HG02970 (cell line): Measurements from ENCODE around the gene DOK6.
"Not testable (repeated sequence)": the region's sequence is repeated elsewhere in the genome, so short reads cannot be mapped to it uniquely, and the experiment has no call there.

Source experiments
- ATAC-seq: cut with Tn5 transposase; IDR thresholded peaks from one replicate; pipeline ENCODE4 v1.9.1; 2021; ENCODE audit warnings: mild to moderate bottlenecking, moderate library complexity, moderate number of reproducible peaks; ENCODE audit not compliant: unreplicated experiment, low FRiP score

Gene DOK6

GRCh38 chr18:69400253-69400975 lies at the start of gene DOK6:
TSS of gene DOK6 (plus strand) at chr18:69400888.
- ATAC-seq: no peak

DNA sequence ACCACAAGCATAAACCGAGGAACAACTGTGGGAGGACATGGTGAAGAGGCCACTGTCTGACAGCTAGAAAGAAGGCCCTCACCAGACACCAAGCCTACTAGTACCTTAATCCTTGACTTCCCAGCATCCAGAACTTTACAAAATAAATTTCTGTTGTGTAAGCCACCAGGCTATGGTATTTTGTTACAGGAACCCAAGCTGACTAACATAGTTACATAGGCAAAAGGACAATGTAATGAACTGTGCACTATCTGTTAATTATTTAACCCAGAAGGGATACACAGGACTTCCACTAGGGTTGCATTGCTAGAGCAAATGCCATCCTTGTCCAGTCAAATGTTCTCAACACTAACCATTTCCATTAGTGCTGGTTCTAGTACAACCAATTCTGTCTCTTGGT lies 47.7 kb upstream of the DOK6 start:
- no peak for ATAC-seq

DNA sequence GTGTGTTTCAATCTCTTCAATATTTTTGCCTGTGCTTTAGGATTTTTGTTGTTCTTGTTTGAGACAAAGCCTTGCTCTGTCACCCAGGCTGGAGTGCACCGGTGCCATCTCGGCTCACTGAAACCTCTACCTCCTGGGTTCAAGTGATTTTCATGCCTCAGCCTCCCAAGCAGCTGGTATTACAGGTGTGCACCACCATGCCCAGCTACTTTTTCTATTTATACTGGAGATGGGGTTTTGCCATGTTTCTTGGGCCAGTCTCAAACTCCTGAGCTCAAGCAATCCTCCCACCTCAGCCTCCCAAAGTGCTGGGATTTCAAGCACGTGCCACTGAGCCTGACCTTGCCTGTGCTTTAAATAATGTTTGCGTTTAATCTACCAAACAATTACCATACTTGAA lies 43.1 kb upstream of the DOK6 start:
- ATAC-seq: no peak

DNA sequence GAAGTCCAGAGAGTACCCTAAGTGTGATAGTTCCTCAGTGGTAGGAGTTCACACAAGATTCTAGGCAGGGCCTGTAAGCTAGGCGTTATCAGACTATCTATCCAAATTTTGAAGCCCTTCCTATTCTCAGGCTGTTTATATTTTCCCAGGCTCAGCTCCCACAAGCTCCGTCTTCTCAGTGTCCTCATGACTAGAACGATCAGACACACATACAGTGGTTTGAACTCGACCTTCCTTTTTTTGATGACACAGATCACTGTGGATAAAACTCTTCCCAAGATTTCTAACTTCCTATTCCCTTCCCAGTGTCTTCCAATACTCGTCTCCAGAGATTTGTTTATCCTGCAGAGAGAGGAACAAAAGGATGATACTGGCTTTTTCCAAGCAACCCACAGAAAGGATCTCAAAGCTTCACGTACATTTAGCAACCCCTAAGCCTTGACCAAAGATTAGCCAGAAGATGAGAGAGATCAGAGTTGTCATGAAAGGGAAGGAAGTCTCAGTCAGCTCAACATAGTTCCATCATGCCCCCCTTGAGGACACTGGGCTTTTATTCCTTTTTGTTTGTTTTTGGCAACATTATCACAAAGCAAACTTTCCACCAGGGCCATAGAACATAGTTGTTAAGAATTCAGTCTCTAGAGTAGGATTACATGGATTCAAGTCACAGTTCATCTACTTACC lies 42.3 kb upstream of the DOK6 start:
- ATAC-seq: no peak

GRCh38 chr18:69359768-69360167 lies 40.9 kb upstream of the DOK6 start:
- ATAC-seq: not testable (repeated sequence)

DNA sequence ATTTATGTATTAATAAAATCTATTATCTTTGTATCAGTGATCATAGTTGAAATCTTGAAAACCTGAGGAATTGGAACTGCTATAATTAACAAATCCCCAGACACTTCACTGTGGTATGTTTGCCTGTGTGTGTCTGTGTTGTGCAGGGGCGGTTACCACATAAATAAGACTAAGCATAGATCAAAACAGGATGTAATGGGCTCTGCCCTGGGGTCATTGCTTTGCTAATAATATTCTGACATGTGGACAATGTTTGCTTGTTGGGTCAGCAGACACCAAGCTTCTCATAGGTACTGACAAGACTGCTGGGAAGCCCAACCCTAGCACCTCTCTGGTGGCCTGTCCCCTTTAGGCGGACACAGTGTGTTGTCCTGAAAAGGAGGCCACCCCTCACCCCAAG lies 35.8 kb upstream of the DOK6 start:
- ATAC-seq: no peak

GRCh38 chr18:69365658-69366057 lies 35.0 kb upstream of the DOK6 start:
- ATAC-seq: no peak

GRCh38 chr18:69367104-69367503 lies 33.6 kb upstream of the DOK6 start:
- ATAC-seq: no peak

DNA sequence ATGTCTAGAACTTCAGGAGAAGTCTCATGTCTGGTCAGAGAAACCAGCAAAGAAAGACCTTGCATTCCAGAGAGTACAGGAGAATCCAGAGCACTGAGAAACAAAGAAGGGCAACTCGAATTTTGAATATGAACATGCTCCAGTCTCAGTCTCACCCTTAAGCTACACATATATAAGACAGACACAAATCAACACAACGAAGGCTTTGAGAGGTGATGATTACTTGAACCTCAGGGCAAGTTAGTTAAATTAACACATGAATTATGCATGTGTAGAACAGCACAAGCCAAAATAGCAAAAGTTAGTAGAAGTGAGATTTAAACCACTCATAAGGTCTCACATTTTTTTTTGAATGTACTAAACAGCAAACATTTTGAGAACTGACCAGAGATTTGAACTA lies 29.0 kb upstream of the DOK6 start:
- ATAC-seq: no peak

GRCh38 chr18:69380324-69380723 lies 20.4 kb upstream of the DOK6 start:
- no peak for ATAC-seq

GRCh38 chr18:69383186-69383585 lies 17.5 kb upstream of the DOK6 start:
- no peak for ATAC-seq

DNA sequence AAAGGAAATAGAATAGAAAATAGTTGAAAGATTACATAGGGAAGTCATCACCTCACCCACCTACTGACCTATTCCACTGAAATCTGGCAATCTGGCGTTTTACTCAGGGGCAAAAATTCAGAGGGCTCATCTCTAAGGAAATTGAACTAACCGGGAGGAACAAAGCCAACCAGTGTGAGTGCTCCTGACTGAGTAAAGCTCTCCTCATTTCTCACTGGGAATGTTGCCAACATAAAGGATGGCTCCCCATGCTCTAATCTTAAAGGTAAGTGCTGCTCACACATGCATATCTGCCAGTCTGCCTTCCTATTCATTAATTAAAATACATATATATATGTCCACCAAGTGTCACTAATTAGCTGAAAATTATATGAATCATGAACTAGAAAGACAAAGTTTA lies 13.5 kb upstream of the DOK6 start:
- no peak for ATAC-seq

- no peak for ATAC-seq
These were observed 12.5 kb upstream of the DOK6 start for GRCh38 chr18:69388222-69388621.

GRCh38 chr18:69397096-69397495 lies 3.6 kb upstream of the DOK6 start:
- ATAC-seq: no peak

GRCh38 chr18:69399253-69399652 lies 1.4 kb upstream of the DOK6 start:
- no peak for ATAC-seq

GRCh38 chr18:69400976-69401225 lies 213 bp downstream of the DOK6 start:
- ATAC-seq: no peak

DNA sequence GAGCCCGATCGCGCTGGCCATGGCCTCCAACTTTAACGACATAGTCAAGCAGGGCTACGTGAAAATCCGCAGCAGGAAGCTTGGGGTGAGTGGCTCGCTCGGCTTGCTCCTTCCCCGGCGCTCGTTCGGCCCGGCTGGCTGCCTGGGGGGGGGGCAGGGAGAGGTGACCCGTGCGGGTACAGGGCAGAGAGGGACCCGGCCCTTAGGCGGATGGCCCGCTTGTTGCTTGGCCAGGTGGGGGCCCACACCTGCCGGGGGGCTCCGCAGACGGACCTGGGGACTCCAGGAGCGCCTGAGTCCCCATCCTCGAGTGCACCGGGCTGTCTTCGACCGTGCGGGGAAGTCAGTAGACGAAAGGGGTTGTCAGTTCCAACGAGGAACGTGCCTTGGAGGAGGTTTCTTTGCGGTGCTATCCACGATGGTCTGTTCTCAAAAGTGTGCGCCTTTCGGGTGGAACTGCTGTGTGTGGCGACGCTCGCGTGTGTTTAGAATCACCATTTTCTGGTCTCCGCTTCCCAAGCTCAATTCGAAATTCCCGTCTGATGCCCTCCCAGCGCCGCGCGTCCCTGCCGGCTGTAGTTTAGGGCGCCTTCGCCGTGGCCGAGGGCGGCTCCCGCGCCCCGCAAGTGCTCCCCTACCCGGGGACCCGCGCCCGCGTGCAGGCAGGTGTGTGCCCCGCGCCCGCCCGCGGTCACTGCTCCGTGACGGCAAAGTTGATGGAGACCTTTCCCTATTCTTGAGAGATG lies 711 bp downstream of the DOK6 start:
- no peak for ATAC-seq

DNA sequence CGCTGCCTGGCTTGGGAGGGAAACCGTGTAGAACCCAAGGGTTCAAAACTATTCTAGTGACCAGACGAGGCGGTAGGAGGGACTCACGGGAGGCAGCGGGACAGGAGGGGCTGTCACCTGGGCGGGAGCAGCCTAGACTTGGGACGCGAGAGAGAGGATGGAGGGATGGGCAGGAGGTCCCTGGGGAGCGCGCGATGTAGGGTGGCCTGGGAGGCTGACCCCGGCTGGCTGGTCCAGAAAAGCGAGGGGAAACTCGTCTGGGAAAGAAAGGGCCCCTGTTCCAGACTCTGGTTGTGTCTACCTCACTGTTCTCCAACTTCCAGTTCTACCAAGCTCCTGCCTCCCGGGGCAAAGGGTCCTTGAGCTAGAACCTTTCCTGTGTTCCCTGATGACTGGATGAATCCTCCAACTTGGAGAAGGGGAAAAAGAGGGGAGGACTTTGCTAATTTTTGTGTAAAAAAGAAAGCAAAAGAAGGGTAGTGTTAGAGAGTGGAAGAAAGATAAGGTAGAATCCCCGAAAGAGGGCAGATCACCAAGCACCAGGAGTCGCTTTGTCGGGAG lies 1.4 kb downstream of the DOK6 start:
- ATAC-seq: no peak

GRCh38 chr18:69402533-69402989 lies 1.9 kb downstream of the DOK6 start:
- no peak for ATAC-seq

GRCh38 chr18:69408522-69408921 lies 7.8 kb downstream of the DOK6 start:
- ATAC-seq: no peak

- ATAC-seq: no peak
These were observed 10.5 kb downstream of the DOK6 start for GRCh38 chr18:69411199-69411598.
